ENCODE results near the gene FUT8. TPM values are rescaled to one million over a fixed set of nuclear protein-coding genes. Genes with fewer than 3 reads are reported as not detected.
"Not testable (repeated sequence)": the region's sequence is repeated elsewhere in the genome, so short reads cannot be mapped to it uniquely, and the experiment has no call there.

FUT8 gene
- total RNA-seq, 1 experiment from 2014 or later, result 129 TPM

DNA sequence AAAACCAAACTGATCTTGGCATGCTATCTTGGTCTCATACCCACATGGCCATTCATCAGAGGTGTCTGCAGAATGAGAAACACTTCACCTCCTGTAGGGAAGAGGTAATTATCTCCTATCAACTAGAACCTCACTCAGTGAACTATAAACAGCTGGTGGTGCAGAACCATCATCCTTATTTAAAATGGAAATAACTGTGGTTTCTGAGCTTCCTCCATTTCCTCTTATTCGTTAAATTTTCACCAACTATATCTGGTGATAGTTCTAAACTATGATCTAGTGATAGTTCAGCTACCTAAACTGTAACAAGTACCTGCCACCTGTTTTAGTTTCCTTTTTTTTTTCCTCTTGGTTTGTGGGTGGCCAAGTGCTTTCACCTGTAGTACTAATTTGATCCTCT lies 218.5 kb downstream of the FUT8 start:
- TF ChIP-seq, protein P1, sequence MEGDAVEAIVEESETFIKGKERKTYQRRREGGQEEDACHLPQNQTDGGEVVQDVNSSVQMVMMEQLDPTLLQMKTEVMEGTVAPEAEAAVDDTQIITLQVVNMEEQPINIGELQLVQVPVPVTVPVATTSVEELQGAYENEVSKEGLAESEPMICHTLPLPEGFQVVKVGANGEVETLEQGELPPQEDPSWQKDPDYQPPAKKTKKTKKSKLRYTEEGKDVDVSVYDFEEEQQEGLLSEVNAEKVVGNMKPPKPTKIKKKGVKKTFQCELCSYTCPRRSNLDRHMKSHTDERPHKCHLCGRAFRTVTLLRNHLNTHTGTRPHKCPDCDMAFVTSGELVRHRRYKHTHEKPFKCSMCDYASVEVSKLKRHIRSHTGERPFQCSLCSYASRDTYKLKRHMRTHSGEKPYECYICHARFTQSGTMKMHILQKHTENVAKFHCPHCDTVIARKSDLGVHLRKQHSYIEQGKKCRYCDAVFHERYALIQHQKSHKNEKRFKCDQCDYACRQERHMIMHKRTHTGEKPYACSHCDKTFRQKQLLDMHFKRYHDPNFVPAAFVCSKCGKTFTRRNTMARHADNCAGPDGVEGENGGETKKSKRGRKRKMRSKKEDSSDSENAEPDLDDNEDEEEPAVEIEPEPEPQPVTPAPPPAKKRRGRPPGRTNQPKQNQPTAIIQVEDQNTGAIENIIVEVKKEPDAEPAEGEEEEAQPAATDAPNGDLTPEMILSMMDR (IDR thresholded peaks at IDR 0.05; ENCODE audit: unreplicated experiment), result no peak
- no peak overlapping the region for H3K27ac Mint-ChIP-seq (ENCODE audit: unreplicated experiment)
- H3K4me3 Mint-ChIP-seq (ENCODE audit: low read depth, unreplicated experiment), result no peak overlapping the region
- intact Hi-C loops (cut with micrococcal nuclease; ENCODE audit: unreplicated experiment), result no loop called here
- peaks cover 9% of the 10 kb centered on the region for H3K36me3 Mint-ChIP-seq (ENCODE audit: insufficient read depth, unreplicated experiment)
- BruUV-seq (replicated peaks), result no TSS peak
- H3K9me3 Mint-ChIP-seq (ENCODE audit: low read depth, unreplicated experiment), result no peaks in the 10 kb centered on the region
- CTCF ChIA-PET, result interaction anchor here (1.3 kb wide), 1 partner anchor 193 kb away, joined by 4 read pairs; no protein-coding TSS in a partner anchor
- H3K4me1 Mint-ChIP-seq (ENCODE audit: low read depth, unreplicated experiment), result peaks cover 3% of the 10 kb centered on the region
- H3K27me3 Mint-ChIP-seq (ENCODE audit: unreplicated experiment), result no peaks in the 10 kb centered on the region
- no peak for DNase-seq

DNA sequence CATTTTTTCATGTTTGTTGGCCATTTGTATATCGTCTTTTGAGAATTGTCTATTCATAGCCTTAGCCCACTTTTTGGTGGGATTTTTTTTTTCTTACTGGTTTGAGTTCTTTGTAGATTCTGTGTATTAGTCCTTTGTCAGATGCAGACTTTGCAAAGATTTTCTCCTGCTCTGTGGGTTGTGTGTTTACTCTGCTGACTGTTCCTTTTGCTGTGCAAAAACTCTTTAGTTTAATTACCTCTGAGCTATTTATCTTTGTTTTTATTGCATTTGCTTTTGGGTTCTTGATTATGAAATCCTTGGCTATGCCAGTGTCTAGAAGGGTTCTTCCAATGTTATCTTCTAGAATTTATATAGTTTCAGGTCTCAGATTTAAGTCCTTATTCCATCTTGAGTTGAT lies 220.0 kb downstream of the FUT8 start:
- BruUV-seq (replicated peaks), result no TSS peak
- no peaks in the 10 kb centered on the region for H3K27me3 Mint-ChIP-seq (ENCODE audit: unreplicated experiment)
- peaks cover 14% of the 10 kb centered on the region for H3K36me3 Mint-ChIP-seq (ENCODE audit: insufficient read depth, unreplicated experiment)
- CTCF ChIA-PET, result no interaction called here
- no peak overlapping the region for H3K27ac Mint-ChIP-seq (ENCODE audit: unreplicated experiment)
- TF ChIP-seq, protein P1 (IDR thresholded peaks at IDR 0.05; ENCODE audit: unreplicated experiment), result no peak
- H3K9me3 Mint-ChIP-seq (ENCODE audit: low read depth, unreplicated experiment), result peaks cover 3% of the 10 kb centered on the region
- DNase-seq, result no peak
- H3K4me3 Mint-ChIP-seq (ENCODE audit: low read depth, unreplicated experiment), result no peak overlapping the region
- peaks cover 12% of the 10 kb centered on the region for H3K4me1 Mint-ChIP-seq (ENCODE audit: low read depth, unreplicated experiment)
- intact Hi-C loops (cut with micrococcal nuclease; ENCODE audit: unreplicated experiment), result no loop called here

- H3K27me3 Mint-ChIP-seq (ENCODE audit: unreplicated experiment); DNase-seq; BruUV-seq (replicated peaks); H3K9me3 Mint-ChIP-seq (ENCODE audit: low read depth, unreplicated experiment); CTCF ChIA-PET; H3K4me3 Mint-ChIP-seq (ENCODE audit: low read depth, unreplicated experiment); intact Hi-C loops (cut with micrococcal nuclease; ENCODE audit: unreplicated experiment); H3K27ac Mint-ChIP-seq (ENCODE audit: unreplicated experiment): not testable (repeated sequence)
- H3K36me3 Mint-ChIP-seq (ENCODE audit: insufficient read depth, unreplicated experiment), result peaks cover 19% of the 10 kb centered on the region
- H3K4me1 Mint-ChIP-seq (ENCODE audit: low read depth, unreplicated experiment), result peaks cover 21% of the 10 kb centered on the region
Observed at GRCh38 chr14:65633666-65634065, 221.1 kb downstream of the FUT8 start.

DNA sequence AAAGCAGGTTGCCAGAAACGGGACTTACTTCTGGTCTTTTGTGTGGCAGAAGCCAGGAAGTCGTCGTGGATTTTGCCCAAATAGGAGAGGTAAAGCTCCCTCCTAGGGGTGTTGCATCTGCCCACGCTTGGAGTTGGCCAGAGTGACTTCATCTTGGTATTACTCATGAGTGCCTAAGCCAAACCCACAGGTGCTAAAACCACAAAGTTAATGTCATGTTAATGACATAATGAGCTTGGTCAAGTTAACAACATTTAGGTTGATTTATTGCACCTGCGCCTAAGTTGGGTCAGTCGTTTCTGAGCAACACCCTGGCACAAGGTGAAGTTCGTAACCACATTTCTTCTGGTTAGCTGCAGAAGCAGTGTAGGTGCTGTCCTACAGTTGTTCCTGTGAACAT lies 225.2 kb downstream of the FUT8 start:
- TF ChIP-seq, protein P1 (IDR thresholded peaks at IDR 0.05; ENCODE audit: unreplicated experiment), result no peak
- DNase-seq, result peak; percentile 1
- Mint-ChIP-seq H3K27ac (ENCODE audit: unreplicated experiment) (peak overlapping the region; percentile 34), H3K9me3 (ENCODE audit: low read depth, unreplicated experiment) (peaks cover 3% of the 10 kb centered on the region), H3K4me3 (ENCODE audit: low read depth, unreplicated experiment) (no peak overlapping the region), H3K27me3 (ENCODE audit: unreplicated experiment) (no peaks in the 10 kb centered on the region), H3K4me1 (ENCODE audit: low read depth, unreplicated experiment) (peaks cover 21% of the 10 kb centered on the region), H3K36me3 (ENCODE audit: insufficient read depth, unreplicated experiment) (peaks cover 15% of the 10 kb centered on the region)
- intact Hi-C loops (cut with micrococcal nuclease; ENCODE audit: unreplicated experiment), result no loop called here
- CTCF ChIA-PET, result no interaction called here
- BruUV-seq (replicated peaks), result no TSS peak

GRCh38 chr14:65639216-65639615 lies 226.7 kb downstream of the FUT8 start:
- Mint-ChIP-seq H3K9me3 (ENCODE audit: low read depth, unreplicated experiment) (peaks cover 3% of the 10 kb centered on the region), H3K27me3 (ENCODE audit: unreplicated experiment) (no peaks in the 10 kb centered on the region), H3K4me3 (ENCODE audit: low read depth, unreplicated experiment) (no peak overlapping the region), H3K4me1 (ENCODE audit: low read depth, unreplicated experiment) (peaks cover 21% of the 10 kb centered on the region), H3K36me3 (ENCODE audit: insufficient read depth, unreplicated experiment) (peaks cover 15% of the 10 kb centered on the region), H3K27ac (ENCODE audit: unreplicated experiment) (no peak overlapping the region)
- intact Hi-C loops (cut with micrococcal nuclease; ENCODE audit: unreplicated experiment), result no loop called here
- DNase-seq, result no peak
- CTCF ChIA-PET, result interaction anchor here (0.7 kb wide), 1 partner anchor 13 kb away, joined by 3 read pairs; no protein-coding TSS in a partner anchor
- TF ChIP-seq, protein P1 (IDR thresholded peaks at IDR 0.05; ENCODE audit: unreplicated experiment), result no peak
- BruUV-seq (replicated peaks), result no TSS peak

Data from Calu3 (cell line).